HG03558 (cell line): ENCODE measurements around the gene GNAT2.
"Not testable (repeated sequence)": the region's sequence is repeated elsewhere in the genome, so short reads cannot be mapped to it uniquely, and the experiment has no call there.

Experiments
- ATAC-seq: cut with Tn5 transposase; IDR thresholded peaks from one replicate; pipeline ENCODE4 v1.9.1; 2021; ENCODE audit warnings: moderate number of reproducible peaks; ENCODE audit not compliant: unreplicated experiment; ENCODE audit errors: extremely low read depth

GNAT2 gene

GRCh38 chr1:109619576-109620400 lies at the start of gene GNAT2, which contains the start of gene AMPD2:
GNAT2 (minus strand) TSS chr1:109619616; CDS start chr1:109612870, 6,746 bp downstream.
AMPD2 (plus strand) TSS chr1:109619837; CDS start chr1:109621176, 1,339 bp downstream.
- no peak for ATAC-seq

- ATAC-seq: no peak
These were observed 48.8 kb upstream of the GNAT2 start for GRCh38 chr1:109668123-109668775.

GRCh38 chr1:109667452-109668122 lies 48.2 kb upstream of the GNAT2 start, which contains the start of gene GSTM2:
GSTM2 (plus strand) TSS chr1:109668057; CDS start chr1:109668116, 59 bp downstream.
- peak; percentile 70 for ATAC-seq

- no peak for ATAC-seq
These were observed 45.3 kb upstream of the GNAT2 start for GRCh38 chr1:109664671-109665070.

GRCh38 chr1:109661391-109661790 lies 42.0 kb upstream of the GNAT2 start:
- ATAC-seq: no peak

- ATAC-seq: not testable (repeated sequence)
These were observed 41.2 kb upstream of the GNAT2 start for GRCh38 chr1:109660691-109661026.

- ATAC-seq: no peak
These were observed 40.7 kb upstream of the GNAT2 start for GRCh38 chr1:109659997-109660690.

- ATAC-seq: no peak
These were observed 39.7 kb upstream of the GNAT2 start for GRCh38 chr1:109659145-109659544.

- ATAC-seq: no peak
These were observed 39.2 kb upstream of the GNAT2 start for GRCh38 chr1:109658533-109659042.

- ATAC-seq: no peak
These were observed 38.6 kb upstream of the GNAT2 start for GRCh38 chr1:109657970-109658369.

- no peak for ATAC-seq
These were observed 38.0 kb upstream of the GNAT2 start for GRCh38 chr1:109657395-109657794.

GRCh38 chr1:109655615-109656519 lies 36.5 kb upstream of the GNAT2 start, which contains the start of gene GSTM4:
GSTM4 (plus strand) TSS chr1:109656099; CDS start chr1:109656390, 291 bp downstream.
- ATAC-seq: peak; percentile 38

- ATAC-seq: no peak
These were observed 35.1 kb upstream of the GNAT2 start for GRCh38 chr1:109654519-109654918.

GRCh38 chr1:109653306-109653705 lies 33.9 kb upstream of the GNAT2 start:
- ATAC-seq: no peak

- no peak for ATAC-seq
These were observed 33.0 kb upstream of the GNAT2 start for GRCh38 chr1:109652402-109652801.

- no peak for ATAC-seq
These were observed 31.2 kb upstream of the GNAT2 start for GRCh38 chr1:109650609-109651008.

GRCh38 chr1:109649491-109649914 lies 30.1 kb upstream of the GNAT2 start:
- no peak for ATAC-seq

GRCh38 chr1:109644670-109645069 lies 25.3 kb upstream of the GNAT2 start:
- no peak for ATAC-seq
